Ureter (tissue), 1 donor: ENCODE measurements around the gene BSDC1. TPM values are rescaled to one million over a fixed set of nuclear protein-coding genes. Genes with fewer than 3 reads are reported as not detected.
A peak's percentile ranks its signal among the peaks of the same experiment; 100 is the strongest.
"Not testable (repeated sequence)": the region's sequence is repeated elsewhere in the genome, so short reads cannot be mapped to it uniquely, and the experiment has no call there.

ENCODE experiments used
- DNase-seq: peaks from one replicate; pipeline ENCODE4 v3.0.0-alpha.2; 2020; ENCODE audit warnings: low spot score
- total RNA-seq: library from RNA; stranded (reverse); gene quantifications from one replicate; pipeline ENCODE4 v1.2.4, GENCODE V29; 2023
- donor health status: DM: yes; HTN: yes; CAD: no.

The BSDC1 gene
- total RNA-seq, result 59.6 TPM

GRCh38 chr1:32394141-32394889 is at the start of gene BSDC1:
Gene BSDC1, minus strand, starts transcription at chr1:32394441. Its CDS starts 27 bp downstream, at chr1:32394414.
- peak; percentile 99 for DNase-seq

DNA sequence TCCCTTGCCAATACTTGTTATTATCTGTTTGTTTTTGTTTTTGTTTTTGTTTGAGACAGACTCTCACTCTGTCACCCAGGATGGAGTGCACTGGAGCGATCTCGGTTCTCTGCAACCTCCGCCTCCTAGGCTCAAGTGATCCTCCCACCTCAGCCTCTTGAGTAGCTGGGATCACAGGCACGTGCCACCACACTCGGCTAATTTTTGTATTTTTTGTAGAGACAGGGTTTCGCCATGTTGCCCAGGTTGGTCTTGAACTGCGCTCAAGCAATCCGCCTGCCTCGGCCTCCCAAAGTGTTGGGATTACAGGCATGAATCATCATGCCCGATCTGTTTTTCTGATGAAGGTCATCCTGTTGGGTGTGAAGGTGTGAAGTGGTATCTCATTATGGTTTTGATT is 47.2 kb upstream of the BSDC1 start:
- not testable (repeated sequence) for DNase-seq

- not testable (repeated sequence) for DNase-seq
Observed at GRCh38 chr1:32438777-32439176, 44.5 kb upstream of the BSDC1 start.

DNA sequence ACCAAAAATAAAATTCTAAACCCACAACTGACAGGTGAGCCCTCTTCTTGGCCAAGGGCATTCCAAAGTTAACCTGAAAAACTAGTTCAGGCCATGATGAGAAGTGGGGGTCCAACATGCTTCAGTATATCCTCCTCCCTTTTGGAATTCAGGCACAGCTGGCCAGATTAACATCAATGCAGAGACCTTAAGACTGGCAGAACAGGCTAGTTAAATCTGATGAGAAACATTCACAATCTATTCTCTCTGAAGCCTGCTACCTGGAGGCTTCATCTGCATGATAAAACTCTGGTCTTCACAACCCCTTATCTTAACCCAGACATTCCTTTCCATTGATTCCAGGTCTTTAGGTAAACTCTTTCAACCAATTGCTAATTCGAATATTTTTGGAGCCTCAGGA is 43.9 kb upstream of the BSDC1 start:
- no peak for DNase-seq

DNA sequence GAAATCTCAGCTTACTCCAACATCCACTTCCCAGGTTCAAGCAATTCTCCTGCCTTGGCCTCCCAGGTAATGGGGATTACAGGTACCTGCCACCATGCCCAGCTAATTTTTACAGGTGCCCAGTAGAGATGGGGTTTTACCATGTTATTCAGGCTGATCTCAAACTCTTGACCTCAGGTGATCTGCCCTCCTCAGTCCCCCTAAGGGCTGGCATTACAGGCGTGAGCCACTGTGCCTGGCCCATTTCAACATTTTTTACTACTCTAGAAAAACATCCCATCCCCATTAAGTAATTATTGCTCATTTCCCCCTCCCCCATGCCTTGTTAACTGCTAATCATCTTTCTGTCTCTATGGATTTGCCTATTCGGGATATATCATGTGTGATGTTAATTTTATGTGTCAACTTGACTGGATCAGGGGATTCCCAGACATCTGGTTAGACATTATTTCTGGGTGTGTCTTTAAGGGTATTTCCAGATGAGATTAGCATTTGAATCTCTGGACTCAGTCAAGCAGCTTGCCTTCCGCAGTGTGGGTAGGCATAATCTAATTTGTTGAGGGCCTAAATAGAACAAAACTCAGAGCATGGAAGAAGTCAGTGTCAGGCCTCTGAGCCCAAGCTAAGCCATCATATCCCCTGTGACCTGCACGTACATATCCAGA is 37.6 kb upstream of the BSDC1 start:
- no peak for DNase-seq

GRCh38 chr1:32427264-32427963 is 33.2 kb upstream of the BSDC1 start:
- no peak for DNase-seq

- no peak for DNase-seq
Observed at GRCh38 chr1:32426489-32427255, 32.4 kb upstream of the BSDC1 start.

- DNase-seq, result no peak
Observed at GRCh38 chr1:32421775-32422174, 27.5 kb upstream of the BSDC1 start.

DNA sequence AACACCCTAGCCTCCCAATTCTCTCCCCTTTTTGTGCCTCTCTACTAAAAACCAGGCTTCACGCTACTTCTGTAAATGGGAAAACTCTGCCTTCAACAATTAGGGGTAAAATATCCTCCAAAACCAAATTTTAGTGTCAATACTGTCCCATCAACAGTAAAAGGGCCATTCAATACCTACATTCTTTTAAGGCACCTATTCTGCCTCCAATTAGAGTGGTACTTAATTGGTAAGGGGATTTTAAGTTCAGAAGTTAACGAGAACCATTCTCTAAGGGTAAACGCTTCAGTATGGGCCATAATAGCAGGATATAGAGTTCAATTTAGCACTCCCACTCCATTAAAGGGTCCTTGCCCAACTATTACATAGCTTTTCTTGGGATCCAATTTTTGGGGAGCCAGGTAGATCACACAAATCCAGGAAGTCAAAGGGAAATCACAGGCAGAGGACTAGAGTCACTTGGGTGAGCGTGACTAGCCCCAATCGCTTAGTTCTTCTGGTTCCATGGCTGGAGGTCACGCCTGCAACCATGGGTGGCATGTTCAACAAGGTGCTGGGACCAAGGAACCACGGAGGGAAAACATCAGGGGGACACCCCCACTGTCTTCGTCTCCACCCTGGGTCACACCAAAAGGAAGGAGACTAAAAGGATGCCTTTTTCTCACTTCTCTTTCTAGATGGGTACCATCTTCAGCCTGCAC is 20.1 kb upstream of the BSDC1 start:
- no peak for DNase-seq

DNA sequence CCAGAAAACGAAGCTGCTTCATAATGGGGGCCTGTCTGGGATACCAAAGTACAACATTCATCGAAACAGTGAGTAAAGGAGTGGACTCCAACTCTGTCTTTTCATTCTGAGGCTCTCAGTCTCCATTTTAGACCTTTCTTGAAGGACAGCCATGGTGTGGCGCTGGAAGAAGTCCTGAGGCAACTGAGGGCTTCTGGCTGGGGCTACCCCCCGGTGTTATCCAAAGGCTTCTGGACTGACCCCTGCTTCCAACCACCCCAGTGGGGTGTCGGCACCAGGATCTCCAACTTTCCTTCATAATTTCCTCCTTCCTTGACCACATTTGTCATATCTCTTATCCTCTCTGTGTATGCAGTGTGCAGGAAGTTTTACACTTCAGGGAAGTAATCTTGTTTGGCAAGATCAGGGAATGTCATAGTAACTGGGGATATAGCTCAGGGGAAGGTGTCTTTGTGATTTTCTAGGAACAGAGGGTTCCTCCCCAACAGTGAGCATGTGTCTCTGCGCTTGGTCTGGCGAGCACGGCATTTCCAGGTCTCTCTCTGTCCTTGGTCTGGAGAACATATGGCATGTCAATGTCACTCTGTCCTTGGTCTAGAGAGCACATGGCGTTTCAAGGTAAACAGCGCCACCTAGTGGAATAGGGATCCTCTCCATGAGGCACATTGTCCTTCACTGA is 19.4 kb upstream of the BSDC1 start:
- DNase-seq, result peak; percentile 60

GRCh38 chr1:32411261-32411660 is 17.0 kb upstream of the BSDC1 start:
- no peak for DNase-seq

- no peak for DNase-seq
Observed at GRCh38 chr1:32406629-32407111, 12.4 kb upstream of the BSDC1 start.

- DNase-seq, result no peak
Observed at GRCh38 chr1:32405672-32406467, 11.6 kb upstream of the BSDC1 start.

DNA sequence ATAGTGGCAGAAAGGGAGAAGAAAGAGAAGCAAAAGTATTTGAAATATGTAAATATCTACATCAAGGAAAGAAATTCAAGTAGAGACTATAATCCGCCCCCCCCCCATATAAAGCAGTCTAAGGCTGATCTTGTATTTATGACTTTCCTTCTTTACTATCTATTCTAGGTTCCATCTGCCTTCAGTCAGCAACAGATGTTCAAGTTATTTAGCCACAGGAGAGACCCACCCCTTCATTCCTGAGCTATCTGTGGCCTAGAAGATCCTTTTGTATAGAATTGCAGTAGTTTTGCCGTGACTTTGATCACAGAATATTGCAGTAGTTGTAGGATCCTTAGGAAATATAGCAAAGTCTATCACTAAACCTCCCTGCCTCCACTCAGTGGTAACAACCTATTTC is 10.7 kb upstream of the BSDC1 start:
- no peak for DNase-seq

GRCh38 chr1:32400876-32401631 is 6.8 kb upstream of the BSDC1 start:
- DNase-seq, result peak; percentile 86

- no peak for DNase-seq
Observed at GRCh38 chr1:32399843-32400242, 5.6 kb upstream of the BSDC1 start.

DNA sequence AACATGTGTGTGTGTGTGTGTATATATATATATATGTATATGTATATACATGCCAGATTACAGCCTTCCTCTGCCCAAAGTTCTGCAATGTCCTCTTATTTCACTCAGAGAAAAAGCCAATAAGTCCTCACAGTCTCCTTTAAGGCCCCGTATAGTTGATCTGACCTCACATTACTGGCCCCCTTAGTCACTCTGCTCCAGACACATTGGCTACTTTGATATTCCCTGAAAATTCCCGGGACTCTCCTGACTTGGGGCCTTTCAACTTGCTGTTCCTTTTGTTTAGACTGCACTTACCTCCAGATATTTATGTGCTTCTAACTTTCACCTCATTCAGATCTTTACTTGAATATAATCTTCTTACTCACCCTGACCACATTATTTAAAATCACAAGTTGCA is 4.2 kb upstream of the BSDC1 start:
- DNase-seq, result no peak

- DNase-seq, result not testable (repeated sequence)
Observed at GRCh38 chr1:32396524-32396923, 2.3 kb upstream of the BSDC1 start.

- DNase-seq, result no peak
Observed at GRCh38 chr1:32394890-32395432, 720 bp upstream of the BSDC1 start.
